GM18870 (cell line): ENCODE data around the gene ILKAP.

Source experiments
- ATAC-seq: cut with Tn5 transposase; IDR thresholded peaks from one replicate; pipeline ENCODE4 v1.9.1; 2021; ENCODE audit warnings: moderate library complexity; ENCODE audit not compliant: unreplicated experiment

Gene ILKAP

DNA sequence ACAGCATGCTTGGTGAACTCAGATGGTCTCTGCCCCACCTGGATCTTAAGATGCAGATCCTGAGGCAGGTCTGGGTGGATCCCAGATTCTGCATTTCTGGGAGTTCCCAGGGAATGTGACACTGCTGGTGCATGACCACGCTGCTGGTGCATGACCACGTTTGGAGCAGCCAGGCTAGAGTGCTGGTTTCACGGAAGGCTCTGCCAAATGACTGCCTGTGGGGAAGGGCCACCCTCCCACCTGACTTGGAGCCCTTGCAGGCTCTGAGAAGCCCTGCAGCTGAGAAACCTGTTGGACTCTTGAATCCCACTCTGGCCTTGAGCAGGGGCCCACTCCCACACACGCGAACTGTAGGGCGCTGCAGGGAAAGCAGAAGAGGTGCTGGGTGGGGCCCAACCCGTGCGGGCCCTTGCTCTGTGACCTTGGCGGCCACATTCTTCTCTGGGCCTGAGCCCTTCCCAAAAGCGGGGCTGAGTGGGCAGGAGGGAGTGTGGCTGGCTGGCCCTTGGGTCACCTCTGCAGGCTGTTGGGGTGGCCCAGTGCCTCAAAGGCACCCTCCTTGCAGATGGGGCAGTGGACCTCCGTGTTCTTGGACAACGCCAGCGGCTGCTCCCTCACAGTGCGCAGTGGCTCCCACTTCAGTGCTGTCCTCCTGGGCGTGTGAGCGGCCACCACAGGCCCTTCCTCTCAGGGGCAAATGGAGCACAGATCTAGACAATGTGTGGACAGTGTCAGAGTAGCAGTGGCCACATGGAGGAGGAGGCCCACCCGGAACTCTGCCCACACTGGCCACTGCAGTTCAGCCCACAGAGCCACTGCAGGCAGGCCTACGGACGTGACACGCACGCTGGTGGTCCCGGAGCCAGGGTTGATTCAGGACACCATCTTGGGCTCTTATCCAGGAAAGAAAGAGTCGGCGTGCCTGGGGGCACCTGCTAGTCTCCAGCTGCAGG is 36.8 kb downstream of the ILKAP start:
- no peak for ATAC-seq

GRCh38 chr2:238165288-238165921 is 38.1 kb downstream of the ILKAP start:
- ATAC-seq = no peak

GRCh38 chr2:238164906-238165287 is 38.6 kb downstream of the ILKAP start:
- no peak for ATAC-seq

DNA sequence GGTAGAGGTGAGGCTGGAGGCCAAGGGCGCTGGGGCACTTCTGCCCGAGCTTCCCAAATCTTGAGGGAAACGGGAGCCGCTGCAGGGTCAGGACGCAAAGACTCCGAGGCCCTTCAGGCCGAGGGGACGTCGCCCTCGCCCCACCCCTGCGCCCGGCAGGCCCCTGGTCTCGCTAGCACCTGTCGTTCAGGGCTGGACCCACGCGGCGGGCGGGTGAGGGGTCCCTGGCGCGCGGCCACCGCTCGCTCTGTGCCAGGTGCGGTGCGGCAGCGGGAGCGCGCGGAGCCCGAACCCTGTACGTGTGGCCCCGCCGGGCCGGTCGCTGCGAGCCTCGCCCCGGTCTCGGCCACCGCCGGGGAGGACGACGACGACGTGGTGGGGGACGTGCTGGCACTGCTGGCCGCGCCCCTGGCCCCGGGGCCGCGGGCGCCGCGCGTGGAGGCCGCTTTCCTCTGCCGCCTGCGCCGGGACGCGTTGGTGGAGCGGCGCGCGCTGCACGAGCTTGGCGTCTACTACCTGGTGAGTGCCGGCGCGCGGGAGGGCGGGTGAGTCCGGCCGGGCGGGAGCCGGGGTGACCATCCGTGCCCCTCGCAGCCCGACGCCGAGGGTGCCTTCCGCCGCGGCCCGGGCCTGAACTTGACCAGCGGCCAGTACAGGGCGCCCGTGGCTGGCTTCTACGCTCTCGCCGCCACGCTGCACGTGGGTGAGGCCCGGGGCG is 39.9 kb downstream of the ILKAP start:
- ATAC-seq = no peak

DNA sequence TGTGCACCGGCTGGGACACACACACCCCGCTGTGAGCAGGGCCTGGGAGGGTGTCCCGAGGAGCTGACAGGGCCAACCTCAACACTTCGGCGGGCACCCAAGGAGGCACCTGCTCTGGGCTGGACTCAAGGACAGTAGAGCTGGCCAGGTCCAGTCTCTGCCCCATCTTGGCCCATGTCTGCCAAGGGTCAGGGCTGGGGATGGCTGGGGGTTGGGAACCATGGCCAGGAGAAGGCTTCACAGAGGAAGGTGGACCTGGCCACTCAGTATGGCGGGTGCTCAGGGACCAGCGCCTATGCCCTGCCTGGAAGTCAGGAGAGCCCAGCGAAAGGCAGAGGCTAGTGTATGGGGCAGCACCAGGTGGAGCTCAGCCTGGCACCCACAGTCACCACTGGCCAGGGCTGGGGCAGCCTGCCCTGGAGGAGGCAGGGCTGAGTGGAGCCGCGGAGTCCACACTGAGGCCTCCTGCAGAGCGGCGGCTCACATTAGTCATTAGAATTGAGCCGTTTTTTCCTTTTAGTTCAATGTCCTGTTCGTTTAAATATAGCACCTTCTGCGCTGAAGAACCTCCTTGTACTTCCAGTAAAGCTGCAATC is 40.6 kb downstream of the ILKAP start:
- no peak for ATAC-seq

DNA sequence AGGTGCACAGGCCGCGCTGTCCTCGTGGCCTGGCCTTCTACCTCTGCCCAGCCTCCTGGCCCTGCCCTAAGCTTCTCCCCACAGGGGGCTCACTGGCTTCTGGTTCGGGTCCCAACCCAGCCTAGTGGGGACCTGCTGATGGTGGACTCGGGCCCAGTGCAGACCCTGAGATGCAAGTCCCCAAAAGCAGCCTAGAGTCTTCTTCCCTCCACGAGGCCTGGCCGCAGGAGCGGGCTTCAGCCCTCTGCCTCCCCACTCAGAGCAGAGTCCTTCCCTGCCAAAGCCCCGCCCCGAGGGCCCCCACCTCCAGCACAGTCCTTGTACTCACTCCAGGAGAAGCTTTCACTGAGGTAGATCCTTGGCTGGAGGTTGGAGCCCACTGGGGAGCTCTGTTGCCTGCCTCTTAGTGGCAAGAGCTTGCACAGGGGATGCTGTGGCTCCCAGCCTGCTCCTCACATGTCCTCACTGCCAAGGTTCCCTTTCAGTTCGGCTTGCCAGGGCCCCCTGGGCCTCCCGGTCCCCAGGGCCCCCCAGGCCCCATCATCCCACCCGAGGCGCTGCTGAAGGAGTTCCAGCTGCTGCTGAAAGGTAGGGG is 41.1 kb downstream of the ILKAP start:
- ATAC-seq = no peak

DNA sequence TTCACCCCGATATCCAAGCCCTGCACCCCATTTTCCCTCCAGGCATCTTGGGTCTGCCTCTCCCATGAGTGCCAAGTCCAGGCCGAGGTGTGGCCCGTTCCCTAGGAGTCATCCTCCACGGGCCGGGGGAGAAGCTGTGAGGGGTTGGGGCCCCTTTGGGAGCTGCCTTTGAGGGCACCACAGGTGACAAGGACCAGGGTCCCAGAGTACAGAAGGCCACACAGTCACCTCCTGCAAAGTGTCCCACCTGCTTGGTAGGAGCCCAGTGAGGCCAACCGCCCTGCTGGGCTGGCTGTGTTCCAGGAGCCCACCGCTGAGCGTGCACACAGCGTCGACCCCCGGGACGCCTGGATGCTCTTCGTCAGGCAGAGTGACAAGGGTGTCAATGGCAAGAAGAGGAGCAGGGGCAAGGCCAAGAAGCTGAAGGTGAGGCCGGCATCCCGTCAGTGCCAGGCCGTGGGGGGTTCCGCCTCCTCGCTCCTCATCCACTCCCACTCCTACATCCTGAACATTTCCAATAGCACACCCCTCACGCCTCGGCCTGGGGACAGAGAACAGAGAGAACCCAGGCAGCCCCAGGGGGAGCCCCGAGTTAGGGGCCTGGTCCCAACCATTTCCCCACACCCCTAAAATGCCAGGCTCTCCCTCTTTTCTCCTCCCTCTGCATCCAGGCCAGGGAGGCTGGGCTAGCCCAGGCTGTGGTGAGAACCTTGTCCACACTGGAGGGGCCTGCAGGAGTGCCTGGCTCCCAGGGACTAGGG is 42.0 kb downstream of the ILKAP start:
- no peak for ATAC-seq

- no peak for ATAC-seq
Observed at GRCh38 chr2:238160206-238161129, 43.0 kb downstream of the ILKAP start.

DNA sequence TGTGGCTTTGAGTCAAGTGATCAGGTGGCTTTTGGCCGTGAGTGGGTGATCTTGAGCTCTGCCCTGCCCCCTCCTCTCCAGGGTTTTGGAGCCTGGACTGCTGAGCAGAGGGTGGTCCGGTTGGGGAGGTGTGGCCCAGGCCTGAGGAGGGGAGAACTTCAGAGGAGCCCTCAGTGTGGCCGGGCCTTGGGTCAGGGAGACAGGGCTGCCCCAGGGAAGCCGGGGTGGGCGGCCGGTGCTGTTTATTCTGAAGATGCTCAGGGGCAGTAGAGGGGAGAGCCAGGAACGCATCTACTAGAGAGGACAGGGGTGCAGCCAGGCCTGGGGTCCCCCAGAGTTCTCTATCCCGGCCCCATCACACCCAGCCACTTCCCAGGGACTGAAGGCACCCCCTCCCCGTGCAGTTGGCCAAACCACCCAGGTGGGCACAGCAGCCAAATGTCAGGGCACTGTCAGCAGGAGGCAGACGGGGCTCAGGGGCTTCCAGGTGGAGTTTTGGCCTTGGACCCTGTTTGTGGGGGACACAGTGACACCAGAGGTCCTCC is 43.8 kb downstream of the ILKAP start:
- no peak for ATAC-seq

DNA sequence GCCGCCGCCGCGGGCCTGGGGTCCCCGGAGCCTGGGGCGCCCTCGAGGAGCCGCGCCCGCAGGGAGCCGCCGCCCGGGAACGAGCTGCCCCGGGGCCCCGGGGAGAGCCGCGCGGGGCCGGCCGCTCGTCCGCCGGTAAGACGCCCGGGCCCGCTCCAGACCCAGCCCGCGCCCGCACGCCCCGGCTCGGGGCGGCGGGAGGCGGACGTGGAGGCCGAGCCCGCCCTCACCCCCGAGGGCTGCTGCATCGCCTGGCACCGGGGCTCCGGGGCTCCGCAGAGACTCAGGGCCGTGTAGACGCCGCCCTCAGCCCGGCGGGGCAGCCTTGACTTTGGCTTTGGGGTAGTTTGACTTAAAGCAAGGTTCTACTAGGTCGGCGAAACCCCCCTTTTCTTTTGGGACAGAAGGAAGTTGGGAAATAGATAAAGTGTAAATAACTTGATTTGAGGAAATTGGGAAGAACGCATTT is 44.4 kb downstream of the ILKAP start:
- ATAC-seq = no peak

DNA sequence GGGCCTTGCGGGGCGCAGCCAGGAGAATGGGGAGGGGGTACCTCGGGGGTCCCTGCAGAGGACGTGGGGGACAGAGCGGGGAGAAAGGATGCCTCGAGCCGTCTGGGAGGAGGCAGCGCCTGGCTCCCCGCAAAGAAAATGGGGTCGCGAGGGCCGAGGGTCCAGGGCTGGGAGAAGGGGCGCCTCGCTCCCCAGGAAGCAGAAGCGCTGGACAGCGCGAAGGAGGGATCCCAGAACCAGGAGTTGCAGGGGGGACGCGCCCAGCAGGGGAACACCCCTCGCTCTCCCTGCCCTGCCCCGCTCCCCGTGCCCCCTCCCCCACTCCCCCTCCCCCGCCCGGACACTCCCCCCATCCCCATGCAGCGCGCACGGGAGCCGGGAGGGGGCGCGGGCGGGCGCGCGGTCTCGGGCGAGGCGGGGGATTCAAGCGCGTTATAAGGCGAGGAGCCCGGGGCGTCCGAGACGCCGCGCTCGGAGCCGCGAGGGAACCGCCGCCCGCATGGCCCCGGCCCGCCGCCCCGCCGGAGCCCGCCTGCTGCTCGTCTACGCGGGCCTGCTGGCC is 44.9 kb downstream of the ILKAP start, which contains the start of gene ERFE:
Gene ERFE, plus strand, starts transcription at position 462 of the 562 bp plus-strand sequence. Its CDS starts 38 bp downstream, at position 500.
- no peak for ATAC-seq

- no peak for ATAC-seq
Observed at GRCh38 chr2:238158018-238158508, 45.4 kb downstream of the ILKAP start.

DNA sequence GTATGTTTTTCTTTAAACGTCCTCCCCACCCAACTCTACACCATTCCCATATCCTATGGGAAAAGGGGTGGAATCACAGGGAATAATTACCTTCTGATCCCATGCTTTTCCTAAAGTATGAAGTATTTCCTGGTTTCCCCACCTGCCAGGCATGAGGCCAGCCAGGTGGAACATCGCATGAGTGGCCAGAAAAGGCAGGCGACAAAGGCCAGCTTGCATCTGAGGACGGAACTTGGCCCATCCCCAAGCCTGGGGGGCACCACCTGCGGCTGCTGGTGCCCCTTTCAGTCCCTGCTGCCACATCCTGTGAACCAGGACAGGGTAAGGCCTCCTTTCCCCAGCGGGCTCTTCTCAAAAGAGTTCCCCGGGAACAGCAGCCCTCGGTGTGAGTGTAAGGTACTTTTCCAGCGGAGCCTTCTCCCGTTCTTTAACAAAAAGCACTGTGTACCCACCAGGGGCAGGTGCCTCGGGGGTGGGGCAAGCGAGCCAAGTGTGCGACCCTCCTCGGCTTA is 45.9 kb downstream of the ILKAP start:
- ATAC-seq = no peak

DNA sequence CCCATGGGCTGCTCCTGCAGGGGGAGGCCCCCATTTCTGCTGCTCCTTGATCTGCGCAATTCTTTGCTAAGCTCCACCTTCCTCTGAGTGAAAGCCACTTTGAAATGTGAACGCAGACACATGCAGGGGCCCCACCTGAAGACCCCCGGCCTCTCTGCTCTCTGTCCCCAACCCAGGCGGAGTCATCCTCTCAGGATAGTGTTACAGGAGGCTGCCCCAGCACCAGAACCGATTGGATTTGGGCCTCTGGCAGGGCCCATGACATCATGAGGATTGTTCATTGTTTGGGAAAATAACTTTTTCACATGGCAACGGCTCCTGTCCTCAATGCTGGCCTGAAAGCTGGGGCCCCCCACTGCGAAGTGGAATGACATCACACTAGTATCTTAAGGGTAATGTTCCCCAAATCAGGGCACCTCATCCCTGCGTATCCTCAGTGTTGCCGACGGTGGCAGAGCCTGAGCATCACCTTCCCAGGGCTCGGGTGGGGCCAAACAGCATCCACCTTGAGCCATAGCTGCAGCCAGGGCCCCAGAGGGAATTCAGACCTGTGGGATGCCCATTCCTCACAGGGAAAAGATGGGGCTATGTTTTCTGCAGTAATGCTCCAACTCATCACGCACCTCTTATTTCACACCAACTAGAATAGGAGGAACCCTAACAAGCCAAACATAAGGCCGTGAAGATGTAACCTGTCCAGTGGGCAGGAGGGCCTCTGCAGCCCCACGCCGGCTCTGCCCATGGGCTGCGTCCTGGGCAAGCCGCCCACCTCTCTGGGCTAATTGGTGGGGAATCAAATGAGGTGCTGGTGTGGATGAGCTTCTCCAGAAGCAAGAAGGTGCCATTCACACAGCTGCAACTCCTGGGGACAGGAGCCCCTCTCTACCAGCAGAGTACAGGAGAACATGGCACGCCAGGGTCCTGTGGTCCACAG is 47.5 kb downstream of the ILKAP start:
- ATAC-seq = no peak

DNA sequence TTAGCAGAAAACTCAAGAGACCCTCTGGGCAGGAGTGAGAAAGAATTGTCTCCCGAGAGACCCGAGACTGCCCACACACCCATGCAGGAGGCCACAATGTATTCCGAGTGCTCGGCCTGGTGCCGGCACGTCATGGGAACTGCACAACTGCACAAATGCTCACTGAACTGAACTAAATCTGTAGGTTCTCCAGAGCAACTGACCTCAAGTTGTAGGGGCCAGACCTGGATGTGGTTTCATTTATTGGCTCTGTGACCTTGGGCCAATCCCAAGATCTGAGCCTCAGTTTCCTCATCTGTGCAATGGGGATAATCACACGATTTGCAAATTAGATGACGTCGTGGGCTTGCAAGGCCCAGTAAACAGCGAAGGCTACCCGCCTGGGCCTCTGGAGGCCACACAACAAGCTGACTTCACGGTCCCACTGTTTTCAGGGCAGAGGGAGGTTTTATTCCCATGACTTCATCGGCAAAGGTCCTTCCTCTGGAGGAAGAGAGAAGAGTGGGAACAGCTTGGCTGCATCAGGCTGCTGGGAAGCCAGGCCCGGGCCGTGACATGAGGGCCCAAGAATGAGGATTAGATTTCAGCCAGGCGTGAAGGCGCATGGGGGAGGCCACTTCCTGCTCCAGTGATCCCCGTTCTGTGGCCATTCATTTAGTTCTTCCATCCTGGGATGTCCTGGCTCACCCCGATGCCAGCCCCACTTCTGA is 48.3 kb downstream of the ILKAP start:
- ATAC-seq = no peak

GRCh38 chr2:238154570-238154969 is 48.9 kb downstream of the ILKAP start:
- ATAC-seq = no peak
